ENCODE data around the gene TBX10.

TBX10 gene

DNA sequence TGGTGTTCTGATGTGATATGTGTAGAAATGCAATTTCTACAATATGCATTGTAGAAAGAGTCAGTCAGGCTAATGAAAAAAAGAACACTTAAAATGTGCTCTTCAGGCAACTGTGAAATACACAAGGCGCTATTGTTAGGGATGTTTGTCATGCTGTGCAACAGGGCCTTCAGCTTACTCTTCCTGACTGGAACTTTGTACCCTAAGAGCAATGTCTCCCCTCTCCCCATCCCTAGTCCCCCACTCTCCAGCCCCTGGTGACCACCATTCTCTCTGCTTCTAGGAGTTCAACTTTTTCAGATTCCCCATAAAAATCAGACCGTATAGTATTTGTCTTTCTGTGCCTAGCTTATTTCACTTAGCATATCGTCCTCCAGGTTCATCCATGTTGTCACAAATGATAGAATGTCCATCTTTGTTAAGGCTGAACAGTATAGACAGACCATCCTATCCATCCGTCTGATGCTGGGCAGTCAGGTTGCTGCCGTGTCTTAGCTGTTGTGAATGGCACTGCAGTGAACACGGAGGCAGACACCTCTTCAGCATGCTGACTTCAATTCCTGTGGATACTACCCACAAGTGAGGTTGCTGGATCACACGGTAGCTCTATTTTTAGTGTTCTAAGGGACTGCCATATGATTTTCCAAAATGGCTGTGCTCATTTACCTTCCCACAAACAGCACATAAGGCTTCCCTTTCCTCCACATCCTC lies 22.2 kb downstream of the TBX10 start:
- Histone ChIP-seq H3K79me2 (ENCODE audit: insufficient read depth, low read depth) (no peaks in the 10 kb centered on the region), H2AFZ (ENCODE audit: low read depth) (no peak overlapping the region), H3K36me3 (ENCODE audit: insufficient read depth) (no peaks in the 10 kb centered on the region), H3K4me3 (IDR thresholded peaks at IDR 0.05; ENCODE audit: insufficient read depth, low read depth, low read length) (no peak overlapping the region), H3K27me3 (ENCODE audit: insufficient read depth, low read depth) (no peaks in the 10 kb centered on the region), H3K4me1 (ENCODE audit: low read depth, poor library complexity, severe bottlenecking) (peaks cover 23% of the 10 kb centered on the region), H4K20me1 (ENCODE audit: insufficient read depth) (no peaks in the 10 kb centered on the region), H3K9ac (no peak overlapping the region), H3K4me2 (no peak overlapping the region), H3K27ac (no peak overlapping the region)
- TF ChIP-seq, protein P1, sequence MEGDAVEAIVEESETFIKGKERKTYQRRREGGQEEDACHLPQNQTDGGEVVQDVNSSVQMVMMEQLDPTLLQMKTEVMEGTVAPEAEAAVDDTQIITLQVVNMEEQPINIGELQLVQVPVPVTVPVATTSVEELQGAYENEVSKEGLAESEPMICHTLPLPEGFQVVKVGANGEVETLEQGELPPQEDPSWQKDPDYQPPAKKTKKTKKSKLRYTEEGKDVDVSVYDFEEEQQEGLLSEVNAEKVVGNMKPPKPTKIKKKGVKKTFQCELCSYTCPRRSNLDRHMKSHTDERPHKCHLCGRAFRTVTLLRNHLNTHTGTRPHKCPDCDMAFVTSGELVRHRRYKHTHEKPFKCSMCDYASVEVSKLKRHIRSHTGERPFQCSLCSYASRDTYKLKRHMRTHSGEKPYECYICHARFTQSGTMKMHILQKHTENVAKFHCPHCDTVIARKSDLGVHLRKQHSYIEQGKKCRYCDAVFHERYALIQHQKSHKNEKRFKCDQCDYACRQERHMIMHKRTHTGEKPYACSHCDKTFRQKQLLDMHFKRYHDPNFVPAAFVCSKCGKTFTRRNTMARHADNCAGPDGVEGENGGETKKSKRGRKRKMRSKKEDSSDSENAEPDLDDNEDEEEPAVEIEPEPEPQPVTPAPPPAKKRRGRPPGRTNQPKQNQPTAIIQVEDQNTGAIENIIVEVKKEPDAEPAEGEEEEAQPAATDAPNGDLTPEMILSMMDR (conservative IDR thresholded peaks at IDR 0.05; ENCODE audit: low read depth, low read length), result no peak

DNA sequence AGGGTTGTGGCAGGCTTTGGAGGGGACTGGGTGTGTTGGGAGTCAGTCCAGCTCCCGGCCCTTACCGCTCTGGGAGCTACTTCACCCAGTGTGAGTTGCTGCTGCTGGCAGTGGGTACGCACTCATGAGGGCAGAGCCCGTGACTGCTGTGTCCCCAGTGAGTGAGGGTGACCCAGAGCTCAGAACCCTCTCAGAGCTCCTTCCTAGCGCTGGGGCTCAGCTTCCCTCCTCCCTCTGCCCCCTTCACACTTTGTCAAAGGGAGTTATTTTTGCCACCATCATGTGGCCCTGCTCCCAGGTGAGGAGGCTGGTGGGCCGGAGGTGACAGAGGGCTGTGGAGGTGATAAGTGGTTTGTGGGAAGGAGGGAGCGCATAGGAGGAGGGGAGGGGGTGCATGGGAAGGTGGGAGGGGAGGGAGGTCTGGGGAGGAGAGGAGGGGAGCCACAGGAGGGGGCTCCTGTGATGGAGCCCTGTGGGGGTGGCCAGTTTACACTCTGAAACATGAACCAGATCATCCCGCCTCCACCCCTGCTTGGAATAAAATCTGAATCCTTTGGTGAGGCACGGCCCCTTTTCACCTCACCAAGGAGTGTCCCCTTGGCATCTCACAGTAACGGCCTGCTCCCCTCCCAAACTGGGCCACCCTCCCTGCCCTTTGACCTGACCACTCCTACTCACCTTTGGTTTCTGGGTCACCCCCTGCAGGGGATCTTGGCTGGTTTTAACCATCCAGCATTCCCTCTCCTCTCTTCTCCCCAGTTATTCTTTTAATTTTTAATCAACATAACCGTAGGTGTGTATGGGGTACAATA lies 22.9 kb downstream of the TBX10 start:
- H3K4me2 ChIP-seq, result no peak overlapping the region
- H4K20me1 ChIP-seq (ENCODE audit: insufficient read depth), result no peaks in the 10 kb centered on the region
- H2AFZ ChIP-seq (ENCODE audit: low read depth), result no peak overlapping the region
- no peaks in the 10 kb centered on the region for H3K36me3 ChIP-seq (ENCODE audit: insufficient read depth)
- TF ChIP-seq, protein P1 (conservative IDR thresholded peaks at IDR 0.05; ENCODE audit: low read depth, low read length), result no peak
- H3K4me1 ChIP-seq (ENCODE audit: low read depth, poor library complexity, severe bottlenecking), result peaks cover 23% of the 10 kb centered on the region
- no peak overlapping the region for H3K27ac ChIP-seq
- H3K79me2 ChIP-seq (ENCODE audit: insufficient read depth, low read depth), result no peaks in the 10 kb centered on the region
- H3K9ac ChIP-seq, result no peak overlapping the region
- H3K4me3 ChIP-seq (IDR thresholded peaks at IDR 0.05; ENCODE audit: insufficient read depth, low read depth, low read length), result no peak overlapping the region
- H3K27me3 ChIP-seq (ENCODE audit: insufficient read depth, low read depth), result no peaks in the 10 kb centered on the region

- H3K79me2 ChIP-seq (ENCODE audit: insufficient read depth, low read depth), result no peaks in the 10 kb centered on the region
- H3K9ac ChIP-seq, result no peak overlapping the region
- no peaks in the 10 kb centered on the region for H3K36me3 ChIP-seq (ENCODE audit: insufficient read depth)
- no peaks in the 10 kb centered on the region for H4K20me1 ChIP-seq (ENCODE audit: insufficient read depth)
- no peak overlapping the region for H3K27ac ChIP-seq
- peaks cover 23% of the 10 kb centered on the region for H3K4me1 ChIP-seq (ENCODE audit: low read depth, poor library complexity, severe bottlenecking)
- no peak overlapping the region for H3K4me2 ChIP-seq
- H3K4me3 ChIP-seq (IDR thresholded peaks at IDR 0.05; ENCODE audit: insufficient read depth, low read depth, low read length), result no peak overlapping the region
- no peaks in the 10 kb centered on the region for H3K27me3 ChIP-seq (ENCODE audit: insufficient read depth, low read depth)
- no peak overlapping the region for H2AFZ ChIP-seq (ENCODE audit: low read depth)
- TF ChIP-seq, protein P1 (conservative IDR thresholded peaks at IDR 0.05; ENCODE audit: low read depth, low read length), result peak; percentile 25; the same call in 1 of the 2 replicates
Measured at GRCh38 chr11:67615728-67616430, 23.7 kb downstream of the TBX10 start.

DNA sequence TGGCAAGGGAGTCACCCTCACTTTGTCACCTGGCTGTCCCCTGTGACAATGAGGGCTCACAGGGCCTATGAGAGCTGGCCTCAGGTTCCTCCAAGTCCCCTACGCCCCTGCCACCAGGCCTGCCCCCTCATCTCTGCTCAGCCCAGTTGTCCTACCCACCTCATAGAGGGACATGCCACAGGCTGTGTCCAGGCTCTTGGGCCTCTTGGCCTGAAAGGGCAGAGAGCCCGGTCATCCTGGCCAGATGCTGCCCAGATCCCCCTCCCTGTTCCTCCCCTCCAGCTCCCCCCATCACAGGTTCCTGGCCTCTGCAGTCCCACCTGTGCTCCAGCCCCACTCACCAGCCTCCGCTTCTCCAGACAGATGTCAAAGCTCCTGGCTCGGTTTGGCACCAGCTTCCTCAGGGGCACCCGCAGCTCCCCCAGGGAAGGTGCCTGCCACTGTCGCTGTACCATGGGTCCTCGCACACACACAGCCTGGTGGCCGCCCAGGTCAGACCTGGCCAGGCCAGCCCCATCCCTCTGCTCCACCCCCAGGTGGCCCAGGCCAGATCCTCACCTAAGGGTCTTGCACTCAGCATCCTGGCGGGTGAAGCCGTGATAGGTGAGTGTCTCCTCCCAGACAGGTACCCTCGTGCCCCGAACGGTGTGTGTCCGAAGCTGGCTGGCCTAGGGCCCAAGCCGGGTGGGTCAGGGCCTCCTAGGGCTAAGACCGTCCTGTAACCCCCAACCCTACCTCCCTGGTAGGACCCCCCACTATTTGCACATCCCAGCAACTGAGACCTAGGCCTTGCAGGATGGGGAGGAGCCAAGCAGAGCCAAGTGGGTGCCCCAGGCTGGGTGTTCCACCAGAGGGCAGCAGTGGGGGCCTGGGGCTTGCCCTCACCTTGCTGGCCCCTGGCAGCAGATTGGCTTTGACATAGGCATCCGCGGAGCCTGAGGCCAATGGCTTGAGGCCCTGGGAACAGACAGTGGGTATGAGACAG lies 24.5 kb downstream of the TBX10 start:
- TF ChIP-seq, protein P1 (conservative IDR thresholded peaks at IDR 0.05; ENCODE audit: low read depth, low read length), result peak; percentile 63
- Histone ChIP-seq H3K4me2 (peak overlapping the region; percentile 91), H3K4me1 (ENCODE audit: low read depth, poor library complexity, severe bottlenecking) (peaks cover 23% of the 10 kb centered on the region), H3K36me3 (ENCODE audit: insufficient read depth) (no peaks in the 10 kb centered on the region), H3K4me3 (IDR thresholded peaks at IDR 0.05; ENCODE audit: insufficient read depth, low read depth, low read length) (no peak overlapping the region), H3K9ac (peak overlapping the region; percentile 78), H2AFZ (ENCODE audit: low read depth) (peak overlapping the region; percentile 42; the same call in 1 of the 2 replicates), H3K27me3 (ENCODE audit: insufficient read depth, low read depth) (no peaks in the 10 kb centered on the region), H3K27ac (peak overlapping the region; percentile 98), H3K79me2 (ENCODE audit: insufficient read depth, low read depth) (no peaks in the 10 kb centered on the region), H4K20me1 (ENCODE audit: insufficient read depth) (no peaks in the 10 kb centered on the region)
